GM19043 (cell line): ENCODE measurements around the gene TBC1D5.
"Not testable (repeated sequence)": the region's sequence is repeated elsewhere in the genome, so short reads cannot be mapped to it uniquely, and the experiment has no call there.

ENCODE experiments used
- ATAC-seq: cut with Tn5 transposase; IDR thresholded peaks from one replicate; pipeline ENCODE4 v1.9.1; 2021; ENCODE audit warnings: low read depth; ENCODE audit not compliant: unreplicated experiment

TBC1D5 gene

GRCh38 chr3:17373304-17373703 is 369.1 kb downstream of the TBC1D5 start:
- no peak for ATAC-seq

GRCh38 chr3:17372362-17373210 is 369.8 kb downstream of the TBC1D5 start:
- ATAC-seq = no peak

- no peak for ATAC-seq
These were observed 372.5 kb downstream of the TBC1D5 start for GRCh38 chr3:17369973-17370372.

GRCh38 chr3:17367171-17367570 is 375.3 kb downstream of the TBC1D5 start:
- no peak for ATAC-seq

- no peak for ATAC-seq
These were observed 381.4 kb downstream of the TBC1D5 start for GRCh38 chr3:17360991-17361390.

- no peak for ATAC-seq
These were observed 382.5 kb downstream of the TBC1D5 start for GRCh38 chr3:17359911-17360310.

GRCh38 chr3:17357035-17357710 is 385.3 kb downstream of the TBC1D5 start:
- no peak for ATAC-seq

GRCh38 chr3:17356585-17356984 is 385.8 kb downstream of the TBC1D5 start:
- ATAC-seq = no peak

- no peak for ATAC-seq
These were observed 386.8 kb downstream of the TBC1D5 start for GRCh38 chr3:17355591-17355990.

- no peak for ATAC-seq
These were observed 388.1 kb downstream of the TBC1D5 start for GRCh38 chr3:17354341-17354740.

- ATAC-seq = no peak
These were observed 389.8 kb downstream of the TBC1D5 start for GRCh38 chr3:17352620-17353019.

GRCh38 chr3:17351193-17351592 is 391.2 kb downstream of the TBC1D5 start:
- ATAC-seq = not testable (repeated sequence)

GRCh38 chr3:17349093-17349492 is 393.3 kb downstream of the TBC1D5 start:
- ATAC-seq = no peak

GRCh38 chr3:17342119-17342518 is 400.3 kb downstream of the TBC1D5 start:
- ATAC-seq = no peak

- no peak for ATAC-seq
These were observed 401.7 kb downstream of the TBC1D5 start for GRCh38 chr3:17340693-17341092.

- ATAC-seq = no peak
These were observed 402.2 kb downstream of the TBC1D5 start for GRCh38 chr3:17340261-17340660.

GRCh38 chr3:17339132-17339575 is 403.3 kb downstream of the TBC1D5 start:
- no peak for ATAC-seq

- ATAC-seq = no peak
These were observed 406.1 kb downstream of the TBC1D5 start for GRCh38 chr3:17336291-17336690.

- ATAC-seq = no peak
These were observed 408.5 kb downstream of the TBC1D5 start for GRCh38 chr3:17333893-17334292.

- no peak for ATAC-seq
These were observed 409.0 kb downstream of the TBC1D5 start for GRCh38 chr3:17333446-17333845.

- ATAC-seq = no peak
These were observed 411.8 kb downstream of the TBC1D5 start for GRCh38 chr3:17330660-17331059.

- ATAC-seq = no peak
These were observed 412.5 kb downstream of the TBC1D5 start for GRCh38 chr3:17329927-17330326.
